HepG2 (cell line): ENCODE measurements around the gene ZNF513. TPM values are rescaled to one million over a fixed set of nuclear protein-coding genes. Genes with fewer than 3 reads are reported as not detected.

Experiments
- BCLAF1 ChIP-seq: fragments of 450-650 bp; IDR thresholded peaks from 2 replicates; pipeline ENCODE4 v1.6.1; 2017; ENCODE audit warnings: mild to moderate bottlenecking
- CBX5 ChIP-seq: sonication (generic); formaldehyde crosslinking; IDR thresholded peaks from 2 replicates; pipeline ENCODE4 v1.4.0; 2020; ENCODE audit warnings: missing genetic modification reagents, borderline replicate concordance
- NR0B2 ChIP-seq: sonication (generic); formaldehyde crosslinking; IDR thresholded peaks from 2 replicates; pipeline ENCODE4 v1.4.0; 2020; ENCODE audit warnings: mild to moderate bottlenecking, missing genetic modification reagents
- SCMH1 ChIP-seq: sonication (generic); formaldehyde crosslinking; IDR thresholded peaks from 2 replicates; pipeline ENCODE4 v1.9.0; 2021; ENCODE audit warnings: missing genetic modification reagents, mild to moderate bottlenecking, borderline replicate concordance
- SIX4 ChIP-seq: sonication (generic); formaldehyde crosslinking; IDR thresholded peaks from 2 replicates; pipeline ENCODE4 v1.4.0; 2020; ENCODE audit warnings: missing genetic modification reagents
- SNRNP70 ChIP-seq: fragments of 200-400 bp; formaldehyde crosslinking; IDR thresholded peaks from 2 replicates; pipeline ENCODE4 v1.6.1; 2017; ENCODE audit warnings: mild to moderate bottlenecking, low read depth, low read length, moderate library complexity
- THAP11 ChIP-seq: IDR thresholded peaks from 2 replicates; pipeline ENCODE4 v1.6.1; 2016; ENCODE audit warnings: missing biosample characterization, missing genetic modification reagents
- YY1 ChIP-seq: IDR thresholded peaks from 2 replicates; pipeline ENCODE4 v1.6.1; 2011; ENCODE audit warnings: low read length, low read depth, moderate library complexity, mild to moderate bottlenecking; ENCODE audit not compliant: insufficient read depth, insufficient replicate concordance
- ZC3H4 ChIP-seq: sonication (generic); formaldehyde crosslinking; IDR thresholded peaks from 2 replicates; pipeline ENCODE4 v1.4.0; 2020; ENCODE audit warnings: missing genetic modification reagents, borderline replicate concordance
- ZFP36L2 ChIP-seq: sonication (generic); formaldehyde crosslinking; IDR thresholded peaks from 2 replicates; pipeline ENCODE4 v1.4.0; 2020; ENCODE audit warnings: missing genetic modification reagents
- ZNF207 ChIP-seq: fragments of 450-650 bp; IDR thresholded peaks from 2 replicates; pipeline ENCODE4 v1.6.1; 2016; ENCODE audit warnings: antibody characterized with exemption, borderline replicate concordance
- ZNF670 ChIP-seq: sonication (generic); formaldehyde crosslinking; IDR thresholded peaks from 2 replicates; pipeline ENCODE4 v1.8.0; 2022; ENCODE audit warnings: mild to moderate bottlenecking, missing genetic modification reagents, borderline replicate concordance
- ZSCAN20 ChIP-seq: sonication (generic); formaldehyde crosslinking; IDR thresholded peaks from 2 replicates; pipeline ENCODE4 v1.4.0; 2020; ENCODE audit warnings: missing genetic modification reagents, mild to moderate bottlenecking, borderline replicate concordance
- polyA plus RNA-seq, 8 experiments: library from polyadenylated mRNA; depleted of rRNA in 3 of 8; stranded (reverse) in 7 of 8; unstranded in 1 of 8; fragments of >200 nt; fragmentation: Illumina TruSeq in 4 of 8; extraction: Trizol in 4 of 8; gene quantifications; 2 replicates each; pipeline versions ENCODE4 v1.2.1 to v1.2.3, GENCODE V29; 2011 to 2016; ENCODE audit warnings: low read depth in 4 of 8, missing spikeins in 1 of 8, mixed read lengths in 1 of 8; ENCODE audit not compliant: insufficient read depth in 1 of 8
- total RNA-seq, 5 experiments: library from RNA; depleted of rRNA; stranded (reverse); fragments of >200 nt; fragmentation: Illumina TruSeq; extraction: Trizol; gene quantifications; 2 replicates each; pipeline ENCODE4 v1.2.3, GENCODE V29; 2016; ENCODE audit warnings: low read depth in 1 of 5
- TF ChIP-seq, protein P1 (sequence below): sonication (generic); formaldehyde crosslinking; IDR thresholded peaks from 2 replicates; pipeline ENCODE4 v1.8.1; 2023; ENCODE audit warnings: mild to moderate bottlenecking, missing genetic modification reagents
- TF ChIP-seq, protein P2 (sequence below), 2 experiments: sonication (generic) in 1 of 2; formaldehyde crosslinking in 1 of 2; IDR thresholded peaks; 2 replicates each; pipeline versions ENCODE4 v1.6.1 to v1.9.0; 2014 to 2022; ENCODE audit warnings: antibody characterized with exemption in 1 of 2, borderline replicate concordance in 1 of 2, inconsistent platforms in 1 of 2, low read depth in 1 of 2, missing genetic modification reagents in 1 of 2
- TF ChIP-seq, protein P3 (sequence below): sonication (generic); formaldehyde crosslinking; conservative IDR thresholded peaks from 2 replicates; pipeline ENCODE4 v1.8.0; 2022; ENCODE audit warnings: low read depth, missing genetic modification reagents

The ZNF513 gene
- total and polyA plus RNA-seq, 2 of the 13 experiments (the other 11 are each of a cell fraction or from before 2014, with no cell fraction given), result 4.9 to 6.3 TPM

DNA sequence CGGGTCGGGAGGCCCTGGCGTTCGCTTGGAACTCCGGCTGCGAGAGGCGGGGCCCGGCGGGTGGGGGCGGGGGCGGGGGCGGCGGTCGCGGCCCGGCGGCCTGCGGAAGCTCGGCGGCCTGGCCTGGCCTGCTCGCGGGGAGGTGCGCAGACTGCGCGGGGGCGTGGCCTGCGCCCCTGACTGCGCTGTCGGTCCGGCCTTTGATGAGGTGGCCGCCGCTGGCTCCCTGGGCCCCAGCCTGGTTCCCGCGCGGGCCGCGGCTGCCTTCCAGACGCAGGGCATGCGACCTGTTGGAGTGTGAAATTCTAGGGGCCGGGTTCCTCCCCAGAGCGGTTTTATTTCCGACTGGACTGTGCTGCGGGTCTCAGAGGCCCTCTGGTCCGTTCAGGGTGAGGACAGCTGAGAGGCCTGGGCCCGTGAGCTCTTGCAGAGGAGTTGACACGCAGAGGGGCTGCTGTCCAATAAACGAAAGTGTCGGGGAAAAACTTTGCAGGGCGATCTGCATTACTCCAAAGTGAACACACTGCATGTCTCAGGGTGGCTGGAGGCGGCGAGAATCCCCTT, 48.5 kb upstream of the ZNF513 start (continued):
- TF ChIP-seq, protein P1, sequence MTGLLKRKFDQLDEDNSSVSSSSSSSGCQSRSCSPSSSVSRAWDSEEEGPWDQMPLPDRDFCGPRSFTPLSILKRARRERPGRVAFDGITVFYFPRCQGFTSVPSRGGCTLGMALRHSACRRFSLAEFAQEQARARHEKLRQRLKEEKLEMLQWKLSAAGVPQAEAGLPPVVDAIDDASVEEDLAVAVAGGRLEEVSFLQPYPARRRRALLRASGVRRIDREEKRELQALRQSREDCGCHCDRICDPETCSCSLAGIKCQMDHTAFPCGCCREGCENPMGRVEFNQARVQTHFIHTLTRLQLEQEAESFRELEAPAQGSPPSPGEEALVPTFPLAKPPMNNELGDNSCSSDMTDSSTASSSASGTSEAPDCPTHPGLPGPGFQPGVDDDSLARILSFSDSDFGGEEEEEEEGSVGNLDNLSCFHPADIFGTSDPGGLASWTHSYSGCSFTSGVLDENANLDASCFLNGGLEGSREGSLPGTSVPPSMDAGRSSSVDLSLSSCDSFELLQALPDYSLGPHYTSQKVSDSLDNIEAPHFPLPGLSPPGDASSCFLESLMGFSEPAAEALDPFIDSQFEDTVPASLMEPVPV, result no peak; the same call in 1 of the 2 replicates
- TF ChIP-seq THAP11 (no peak; the same call in 1 of the 2 replicates), CBX5 (CRISPR knock-in tag) (no peak), ZNF207 (no peak), SIX4 (no peak), SNRNP70 (no peak), SCMH1 (no peak), ZFP36L2 (CRISPR knock-in tag) (no peak), BCLAF1 (no peak), ZSCAN20 (no peak; the same call in 1 of the 2 replicates), ZNF670 (no peak; the same call in 1 of the 2 replicates), ZC3H4 (CRISPR knock-in tag) (no peak), NR0B2 (CRISPR knock-in tag) (peak; percentile 54; the same call in 1 of the 2 replicates), YY1 (peak; percentile 67)
- TF ChIP-seq, protein P2, sequence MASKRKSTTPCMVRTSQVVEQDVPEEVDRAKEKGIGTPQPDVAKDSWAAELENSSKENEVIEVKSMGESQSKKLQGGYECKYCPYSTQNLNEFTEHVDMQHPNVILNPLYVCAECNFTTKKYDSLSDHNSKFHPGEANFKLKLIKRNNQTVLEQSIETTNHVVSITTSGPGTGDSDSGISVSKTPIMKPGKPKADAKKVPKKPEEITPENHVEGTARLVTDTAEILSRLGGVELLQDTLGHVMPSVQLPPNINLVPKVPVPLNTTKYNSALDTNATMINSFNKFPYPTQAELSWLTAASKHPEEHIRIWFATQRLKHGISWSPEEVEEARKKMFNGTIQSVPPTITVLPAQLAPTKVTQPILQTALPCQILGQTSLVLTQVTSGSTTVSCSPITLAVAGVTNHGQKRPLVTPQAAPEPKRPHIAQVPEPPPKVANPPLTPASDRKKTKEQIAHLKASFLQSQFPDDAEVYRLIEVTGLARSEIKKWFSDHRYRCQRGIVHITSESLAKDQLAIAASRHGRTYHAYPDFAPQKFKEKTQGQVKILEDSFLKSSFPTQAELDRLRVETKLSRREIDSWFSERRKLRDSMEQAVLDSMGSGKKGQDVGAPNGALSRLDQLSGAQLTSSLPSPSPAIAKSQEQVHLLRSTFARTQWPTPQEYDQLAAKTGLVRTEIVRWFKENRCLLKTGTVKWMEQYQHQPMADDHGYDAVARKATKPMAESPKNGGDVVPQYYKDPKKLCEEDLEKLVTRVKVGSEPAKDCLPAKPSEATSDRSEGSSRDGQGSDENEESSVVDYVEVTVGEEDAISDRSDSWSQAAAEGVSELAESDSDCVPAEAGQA (IDR thresholded peaks at IDR 0.05; ENCODE audit: low read depth), result no peak
- TF ChIP-seq, protein P2 (CRISPR knock-in tag; IDR thresholded peaks at IDR 0.05; ENCODE audit: borderline replicate concordance), result peak; percentile 87; the same call in 1 of the 2 replicates
- TF ChIP-seq, protein P3, sequence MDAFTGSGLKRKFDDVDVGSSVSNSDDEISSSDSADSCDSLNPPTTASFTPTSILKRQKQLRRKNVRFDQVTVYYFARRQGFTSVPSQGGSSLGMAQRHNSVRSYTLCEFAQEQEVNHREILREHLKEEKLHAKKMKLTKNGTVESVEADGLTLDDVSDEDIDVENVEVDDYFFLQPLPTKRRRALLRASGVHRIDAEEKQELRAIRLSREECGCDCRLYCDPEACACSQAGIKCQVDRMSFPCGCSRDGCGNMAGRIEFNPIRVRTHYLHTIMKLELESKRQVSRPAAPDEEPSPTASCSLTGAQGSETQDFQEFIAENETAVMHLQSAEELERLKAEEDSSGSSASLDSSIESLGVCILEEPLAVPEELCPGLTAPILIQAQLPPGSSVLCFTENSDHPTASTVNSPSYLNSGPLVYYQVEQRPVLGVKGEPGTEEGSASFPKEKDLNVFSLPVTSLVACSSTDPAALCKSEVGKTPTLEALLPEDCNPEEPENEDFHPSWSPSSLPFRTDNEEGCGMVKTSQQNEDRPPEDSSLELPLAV (CRISPR knock-in tag), result no peak
